ENCODE data around the gene TANGO2.

DNA sequence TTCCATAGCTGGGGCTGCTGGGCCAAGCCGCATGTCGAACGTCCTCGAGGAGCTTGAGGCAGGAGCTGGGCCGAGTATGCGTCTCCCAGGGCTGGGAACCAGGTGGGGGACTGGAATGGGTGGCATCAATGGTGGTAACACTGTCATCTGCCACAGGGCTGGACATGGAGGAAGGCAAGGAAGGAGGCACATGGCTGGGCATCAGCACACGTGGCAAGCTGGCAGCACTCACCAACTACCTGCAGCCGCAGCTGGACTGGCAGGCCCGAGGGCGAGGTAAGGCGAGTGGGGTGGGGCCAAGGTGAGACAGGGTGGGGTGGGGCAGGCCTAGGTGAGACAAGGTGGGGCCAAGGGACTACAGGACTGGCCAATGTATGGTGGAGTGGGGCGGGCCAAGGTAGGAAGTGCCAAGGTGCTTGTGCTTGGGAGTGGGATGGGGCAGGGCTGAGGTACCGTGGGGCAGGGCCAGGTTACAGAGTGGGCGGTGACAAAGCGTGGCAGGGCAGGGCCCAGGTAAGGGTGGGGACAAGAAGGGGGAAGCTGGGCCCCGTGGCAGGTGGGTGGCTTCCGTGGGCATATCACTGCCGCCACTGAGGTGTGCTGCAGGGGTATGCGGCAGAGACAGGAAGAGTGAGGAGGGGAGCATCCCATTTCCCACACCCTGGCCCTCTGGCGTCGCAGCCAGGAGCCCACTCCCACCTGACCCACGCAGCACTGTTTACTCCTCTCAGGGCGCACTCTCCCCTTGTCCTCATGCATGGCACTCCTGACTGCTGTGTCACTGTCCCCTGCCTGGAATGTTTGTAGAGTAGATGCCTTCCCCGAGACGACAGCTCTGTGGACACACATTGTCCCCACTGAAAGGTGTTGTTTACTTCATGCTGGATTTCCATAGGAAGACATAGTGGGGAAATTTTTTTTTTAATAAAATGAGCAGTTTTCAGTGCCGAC, 31.7 kb downstream of the TANGO2 start:
- TF ChIP-seq, protein P1, sequence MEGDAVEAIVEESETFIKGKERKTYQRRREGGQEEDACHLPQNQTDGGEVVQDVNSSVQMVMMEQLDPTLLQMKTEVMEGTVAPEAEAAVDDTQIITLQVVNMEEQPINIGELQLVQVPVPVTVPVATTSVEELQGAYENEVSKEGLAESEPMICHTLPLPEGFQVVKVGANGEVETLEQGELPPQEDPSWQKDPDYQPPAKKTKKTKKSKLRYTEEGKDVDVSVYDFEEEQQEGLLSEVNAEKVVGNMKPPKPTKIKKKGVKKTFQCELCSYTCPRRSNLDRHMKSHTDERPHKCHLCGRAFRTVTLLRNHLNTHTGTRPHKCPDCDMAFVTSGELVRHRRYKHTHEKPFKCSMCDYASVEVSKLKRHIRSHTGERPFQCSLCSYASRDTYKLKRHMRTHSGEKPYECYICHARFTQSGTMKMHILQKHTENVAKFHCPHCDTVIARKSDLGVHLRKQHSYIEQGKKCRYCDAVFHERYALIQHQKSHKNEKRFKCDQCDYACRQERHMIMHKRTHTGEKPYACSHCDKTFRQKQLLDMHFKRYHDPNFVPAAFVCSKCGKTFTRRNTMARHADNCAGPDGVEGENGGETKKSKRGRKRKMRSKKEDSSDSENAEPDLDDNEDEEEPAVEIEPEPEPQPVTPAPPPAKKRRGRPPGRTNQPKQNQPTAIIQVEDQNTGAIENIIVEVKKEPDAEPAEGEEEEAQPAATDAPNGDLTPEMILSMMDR (IDR thresholded peaks at IDR 0.05; ENCODE audit: borderline replicate concordance, extremely low read depth, low read length, poor library complexity, severe bottlenecking): no peak
- TF ChIP-seq EZH2 (IDR thresholded peaks at IDR 0.05; ENCODE audit: borderline replicate concordance, low read depth, low read length, severe bottlenecking): no peak
